GM23248 (cell line): ENCODE measurements around the gene STK17A. TPM values are rescaled to one million over a fixed set of nuclear protein-coding genes. Genes with fewer than 3 reads are reported as not detected.
A peak's percentile ranks its signal among the peaks of the same experiment; 100 is the strongest.

Experiments
- DNase-seq: peaks from one replicate; pipeline ENCODE4 v3.0.0-alpha.2; 2015
- H2AFZ ChIP-seq: fragments of 200-600 bp; sonication (generic); 2 replicates; pipeline ENCODE4 v1.6.1; 2016; ENCODE audit warnings: antibody characterized with exemption
- H3F3A ChIP-seq: fragments of 200-600 bp; sonication (generic); 2 replicates; pipeline ENCODE4 v1.6.1; 2016; ENCODE audit warnings: mild to moderate bottlenecking, antibody characterized with exemption, mixed run types; ENCODE audit not compliant: insufficient read depth
- H3K27ac ChIP-seq: fragments of 200-600 bp; sonication (generic); 2 replicates; pipeline ENCODE4 v1.5.1; 2016; ENCODE audit warnings: mild to moderate bottlenecking
- H3K27me3 ChIP-seq: fragments of 200-600 bp; sonication (generic); replicated peaks from 2 replicates; pipeline ENCODE4 v1.6.1; 2016; ENCODE audit warnings: mild to moderate bottlenecking; ENCODE audit not compliant: insufficient read depth
- H3K36me3 ChIP-seq: fragments of 200-600 bp; sonication (generic); 2 replicates; pipeline ENCODE4 v1.6.1; 2016; ENCODE audit warnings: low read depth, mild to moderate bottlenecking
- H3K4me1 ChIP-seq: fragments of 200-600 bp; sonication (generic); 2 replicates; pipeline ENCODE4 v1.6.1; 2016; ENCODE audit warnings: mild to moderate bottlenecking; ENCODE audit not compliant: insufficient read depth
- H3K4me2 ChIP-seq: fragments of 200-600 bp; sonication (generic); one replicate; pipeline ENCODE4 v1.6.1; 2016; ENCODE audit warnings: mild to moderate bottlenecking; ENCODE audit not compliant: unreplicated experiment
- H3K4me3 ChIP-seq: fragments of 200-600 bp; sonication (generic); 2 replicates; pipeline ENCODE4 v1.5.1; 2016; ENCODE audit warnings: mild to moderate bottlenecking
- H3K79me2 ChIP-seq: fragments of 200-600 bp; sonication (generic); 2 replicates; pipeline ENCODE4 v1.6.1; 2016; ENCODE audit warnings: mild to moderate bottlenecking; ENCODE audit not compliant: insufficient read depth
- H3K9ac ChIP-seq: fragments of 200-600 bp; sonication (generic); 2 replicates; pipeline ENCODE4 v1.6.1; 2016; ENCODE audit warnings: mild to moderate bottlenecking
- H3K9me2 ChIP-seq: fragments of 200-600 bp; sonication (generic); 2 replicates; pipeline ENCODE4 v1.6.1; 2016; ENCODE audit warnings: mixed run types, mild to moderate bottlenecking, moderate library complexity; ENCODE audit not compliant: insufficient read depth
- H3K9me3 ChIP-seq: fragments of 200-600 bp; sonication (generic); one replicate; pipeline ENCODE4 v1.6.1; 2017; ENCODE audit warnings: low read depth
- H4K20me1 ChIP-seq: fragments of 200-600 bp; sonication (generic); 2 replicates; pipeline ENCODE4 v1.6.0; 2016; ENCODE audit not compliant: insufficient read depth
- EZH2 ChIP-seq: fragments of 200-600 bp; sonication (generic); IDR thresholded peaks from 2 replicates; pipeline ENCODE4 v1.6.1; 2018; ENCODE audit warnings: antibody characterized with exemption, mild to moderate bottlenecking; ENCODE audit not compliant: insufficient read depth, poor library complexity, severe bottlenecking
- EZH2phosphoT487 ChIP-seq: fragments of 200-600 bp; sonication (generic); IDR thresholded peaks from 2 replicates; pipeline ENCODE4 v1.6.1; 2018; ENCODE audit warnings: antibody characterized with exemption, moderate library complexity, mild to moderate bottlenecking, low read depth; ENCODE audit not compliant: insufficient read depth
- WGBS, 2 experiments: methylation state at CpG; one replicate each; pipeline ENCODE4 v1.1.6; 2015 to 2017; ENCODE audit warnings: low lambda C conversion rate in 2 of 2, low coverage in 1 of 2; ENCODE audit errors: missing lambda C conversion rate in 2 of 2; 5-methylcytosine and 5-hydroxymethylcytosine counted together
- in situ Hi-C: fragments of 300-500 bp; cut with MboI; formaldehyde crosslinking; loops from 2 replicates; pipeline ENCODE4 v1.15.0; 2020
- polyA plus RNA-seq: library from polyadenylated mRNA; unstranded; fragments of >200 nt; fragmentation: Nextera tagmentation; extraction: Ambion mirVana; gene quantifications from 2 replicates; pipeline ENCODE4 v1.2.1, GENCODE V29; 2016
- total RNA-seq: library from RNA; depleted of rRNA; stranded (reverse); fragments of >200 nt; shearing (Covaris generic); gene quantifications from 2 replicates; pipeline ENCODE4 v1.2.3, GENCODE V29; 2014

STK17A gene
- total and polyA plus RNA-seq, 2 experiments from 2014 or later = 102 to 132 TPM

DNA sequence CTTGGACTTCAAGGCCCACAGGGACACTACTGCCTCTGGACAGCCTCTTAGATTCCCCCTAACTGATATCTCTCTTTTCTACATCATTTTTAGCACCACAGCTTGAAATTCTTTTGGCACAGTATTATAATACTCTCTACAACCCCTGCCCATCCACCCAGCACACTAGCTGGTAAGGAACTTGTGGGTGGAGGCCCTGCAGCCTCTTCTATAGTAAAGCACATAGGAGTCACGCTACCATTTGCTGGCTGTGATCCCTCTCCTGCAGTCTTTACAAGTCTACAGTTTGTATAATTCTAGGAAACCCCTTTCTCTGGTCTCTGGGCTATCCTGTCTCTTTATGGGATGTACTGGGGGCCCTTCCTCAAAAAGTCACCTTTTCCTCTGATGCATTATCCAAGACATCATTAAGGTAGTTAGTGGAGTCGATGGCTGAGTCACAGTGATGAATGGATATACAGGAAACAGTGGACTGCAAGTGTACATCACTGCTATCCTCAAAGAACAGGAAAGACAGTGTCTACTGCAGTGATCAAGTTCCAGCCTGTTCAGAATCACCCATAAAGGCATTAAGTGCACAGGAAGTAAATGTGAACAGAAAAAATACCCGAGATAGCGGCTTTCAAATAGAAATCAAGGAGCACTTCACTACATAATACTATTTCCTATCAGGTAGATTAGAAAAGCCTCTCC lies 54.4 kb downstream of the STK17A start:
- Histone ChIP-seq H3K79me2 (peaks cover 98% of the 10 kb centered on the region), H2AFZ (no peak overlapping the region), H3K4me2 (no peak overlapping the region), H3K36me3 (peaks cover 61% of the 10 kb centered on the region), H3F3A (peaks cover 90% of the 10 kb centered on the region), H3K4me1 (peaks cover 51% of the 10 kb centered on the region), H3K27ac (peak overlapping the region; percentile 82), H3K27me3 (no peaks in the 10 kb centered on the region), H4K20me1 (no peaks in the 10 kb centered on the region), H3K9ac (0 out of 2 replicates have a peak overlapping the region, but pooled peaks have one; percentile 5), H3K4me3 (no peak overlapping the region), H3K9me3 (no peaks in the 10 kb centered on the region), H3K9me2 (no peaks in the 10 kb centered on the region)
- WGBS, 2 experiments = 68 to 71% methylated on average over 4 of the region's 4 CpGs
- peak; percentile 55 for DNase-seq
- in situ Hi-C loops = no loop called here
- TF ChIP-seq EZH2 = no peak
- no peak for TF ChIP-seq EZH2phosphoT487

DNA sequence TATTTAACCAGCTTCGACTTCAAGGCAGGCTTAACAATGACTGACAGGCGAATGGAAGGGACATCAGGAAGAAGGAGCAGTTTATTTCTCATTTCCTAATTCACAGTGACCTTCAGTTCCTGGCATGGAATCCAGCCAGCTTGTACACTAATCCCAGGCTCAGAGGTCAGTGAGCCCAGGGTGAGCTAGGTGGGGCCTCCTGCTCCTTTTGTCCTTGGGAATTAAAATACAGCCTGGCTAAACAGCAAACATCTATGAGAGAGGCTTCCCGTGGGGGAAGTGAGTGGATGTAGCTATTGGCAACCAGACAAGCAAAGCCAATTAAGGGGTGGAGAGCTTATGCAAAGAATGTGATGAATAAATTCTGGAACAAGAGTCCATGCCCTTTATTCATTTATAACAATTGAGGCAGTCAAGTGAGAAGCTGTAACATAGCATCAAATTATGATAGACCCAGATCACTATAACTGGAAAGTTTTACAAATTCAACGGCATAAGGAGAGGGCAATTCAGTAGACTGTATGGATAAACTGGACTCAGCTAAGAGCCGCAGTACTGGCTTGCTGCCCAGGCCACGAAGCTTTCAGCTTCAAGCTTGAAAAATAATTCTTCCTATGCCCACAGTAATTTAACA lies 57.1 kb downstream of the STK17A start:
- peaks cover 47% of the 10 kb centered on the region; the same call in 1 of the 2 replicates for H3K36me3 ChIP-seq
- H4K20me1 ChIP-seq = no peaks in the 10 kb centered on the region
- peak overlapping the region; percentile 66 for H3K9ac ChIP-seq
- peaks cover 51% of the 10 kb centered on the region for H3K4me1 ChIP-seq
- no peaks in the 10 kb centered on the region for H3K9me3 ChIP-seq
- no peak for TF ChIP-seq EZH2
- TF ChIP-seq EZH2phosphoT487 = no peak
- H3K27ac ChIP-seq = peak overlapping the region; percentile 82
- peaks cover 78% of the 10 kb centered on the region for H3F3A ChIP-seq
- 77 to 78% methylated on average over 6 of the region's 6 CpGs for WGBS, 2 experiments
- DNase-seq = peak; percentile 83
- in situ Hi-C loops = no loop called here
- H3K27me3 ChIP-seq = no peaks in the 10 kb centered on the region
- no peak overlapping the region for H3K4me3 ChIP-seq
- peaks cover 79% of the 10 kb centered on the region for H3K79me2 ChIP-seq
- no peaks in the 10 kb centered on the region for H3K9me2 ChIP-seq
- peak overlapping the region; percentile 35 for H3K4me2 ChIP-seq
- H2AFZ ChIP-seq = no peak overlapping the region

GRCh38 chr7:43640679-43641078 lies 57.8 kb downstream of the STK17A start:
- Histone ChIP-seq H3K36me3 (peaks cover 43% of the 10 kb centered on the region; the same call in 1 of the 2 replicates), H3K9ac (peak overlapping the region; percentile 66; the same call in 1 of the 2 replicates), H3K4me1 (peaks cover 54% of the 10 kb centered on the region), H3K27me3 (no peaks in the 10 kb centered on the region), H3K79me2 (peaks cover 72% of the 10 kb centered on the region), H3K27ac (peak overlapping the region; percentile 82), H3F3A (peaks cover 80% of the 10 kb centered on the region), H3K4me2 (no peak overlapping the region), H4K20me1 (no peaks in the 10 kb centered on the region), H2AFZ (no peak overlapping the region), H3K9me3 (no peaks in the 10 kb centered on the region), H3K9me2 (no peaks in the 10 kb centered on the region), H3K4me3 (no peak overlapping the region)
- no peak for DNase-seq
- in situ Hi-C loops = no loop called here
- no peak for TF ChIP-seq EZH2
- TF ChIP-seq EZH2phosphoT487 = no peak
- 98 to 99% methylated on average over 3 of the region's 3 CpGs for WGBS, 2 experiments

DNA sequence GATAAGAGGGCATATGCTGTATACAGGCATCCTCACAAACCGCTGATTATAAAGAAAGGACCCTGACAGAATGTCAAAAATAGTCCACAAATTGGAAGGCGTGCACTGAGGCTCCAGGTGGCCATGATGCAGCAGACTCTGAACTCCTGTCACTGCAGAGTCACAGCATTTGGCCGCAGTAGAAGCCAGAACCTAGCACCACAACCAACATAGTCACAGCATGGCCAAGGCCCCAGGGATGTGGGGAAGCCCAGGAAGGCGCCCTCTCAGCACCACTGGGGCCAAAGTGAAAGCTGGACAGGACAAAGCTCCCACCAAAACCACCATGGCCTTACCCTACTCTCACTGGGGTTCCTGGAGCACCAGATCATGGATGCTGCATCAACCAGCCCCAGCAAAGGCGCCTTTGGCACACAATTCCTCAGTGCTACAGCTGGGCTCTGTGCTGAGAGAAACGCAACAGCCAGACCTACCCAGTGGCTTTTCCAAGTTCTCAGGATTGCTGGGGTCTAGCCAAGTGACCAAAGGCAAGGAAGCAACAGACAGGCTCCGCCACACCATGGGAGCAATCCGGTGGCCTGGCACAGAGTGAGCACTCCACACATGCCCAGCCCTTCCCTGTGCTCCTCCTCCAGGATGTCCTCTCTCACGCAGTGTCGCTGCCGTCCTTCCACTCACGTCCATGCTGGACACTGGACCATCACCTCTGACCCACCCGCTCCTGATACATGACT lies 60.2 kb downstream of the STK17A start:
- Histone ChIP-seq H3K27ac (peak overlapping the region; percentile 37), H2AFZ (no peak overlapping the region), H3K9me3 (no peaks in the 10 kb centered on the region), H3K27me3 (no peaks in the 10 kb centered on the region), H3K4me3 (no peak overlapping the region), H4K20me1 (no peaks in the 10 kb centered on the region), H3K4me1 (peaks cover 52% of the 10 kb centered on the region), H3K9ac (no peak overlapping the region), H3K36me3 (peaks cover 22% of the 10 kb centered on the region; the same call in 1 of the 2 replicates), H3K4me2 (no peak overlapping the region), H3K79me2 (peaks cover 48% of the 10 kb centered on the region), H3K9me2 (no peaks in the 10 kb centered on the region), H3F3A (peaks cover 77% of the 10 kb centered on the region)
- in situ Hi-C loops = no loop called here
- 96 to 97% methylated on average over 13 of the region's 13 CpGs for WGBS, 2 experiments
- no peak for DNase-seq
- no peak for TF ChIP-seq EZH2phosphoT487
- no peak for TF ChIP-seq EZH2
